Tibial nerve (tissue), 4 donors: Measurements from ENCODE around the gene TIAM1. TPM values are rescaled to one million over a fixed set of nuclear protein-coding genes. Genes with fewer than 3 reads are reported as not detected.

Source experiments
- DNase-seq, 2 donors: peaks; one replicate each; pipeline ENCODE4 v3.0.0-alpha.2; 2019; ENCODE audit warnings: low spot score in 2 of 2
- H3K27ac ChIP-seq, 4 donors: fragments of 200-600 bp; sonication (generic) in 3 of 4; one replicate each; pipeline ENCODE4 v1.5.1; 2017 to 2019; ENCODE audit warnings: mild to moderate bottlenecking in 1 of 4
- H3K27me3 ChIP-seq, 2 donors: fragments of 200-600 bp; sonication (generic) in 1 of 2; one replicate each; pipeline versions ENCODE4 v1.5.1 to v1.6.0; 2017 to 2019
- H3K36me3 ChIP-seq, 3 donors: fragments of 200-600 bp; sonication (generic); one replicate each; pipeline ENCODE4 v1.5.1; 2018 to 2019
- H3K4me1 ChIP-seq, 4 donors: fragments of 200-600 bp; sonication (generic) in 3 of 4; one replicate each; pipeline ENCODE4 v1.5.1; 2017 to 2019
- H3K4me3 ChIP-seq, 4 donors: fragments of 200-600 bp; sonication (generic) in 3 of 4; one replicate each; pipeline ENCODE4 v1.5.1; 2017 to 2019; ENCODE audit warnings: mild to moderate bottlenecking in 1 of 4, moderate library complexity in 1 of 4
- H3K9me3 ChIP-seq, 4 donors: fragments of 200-600 bp; sonication (generic) in 3 of 4; one replicate each; pipeline ENCODE4 v1.5.1; 2017 to 2019
- EP300 ChIP-seq, 2 donors: sonication (generic); formaldehyde crosslinking; IDR thresholded peaks; one replicate each; pipeline ENCODE4 v1.6.1; 2017; ENCODE audit warnings: antibody characterized with exemption in 2 of 2, mild to moderate bottlenecking in 1 of 2
- POLR2A ChIP-seq, 2 donors: fragments of 450-650 bp; IDR thresholded peaks; one replicate each; pipeline ENCODE4 v1.6.1; 2017; ENCODE audit warnings: antibody characterized with exemption in 2 of 2, mild to moderate bottlenecking in 2 of 2, moderate library complexity in 2 of 2
- WGBS, 2 donors: methylation state at CpG; one replicate each; pipeline ENCODE4 v1.1.5; 2018; 5-methylcytosine and 5-hydroxymethylcytosine counted together
- total RNA-seq, 4 donors: library from RNA; depleted of rRNA; stranded (reverse); fragments of >200 nt; gene quantifications; one replicate each; pipeline ENCODE4 v1.1.0, GENCODE V29; 2016
- TF ChIP-seq, protein P1 (sequence below), 5 experiments: fragments of 200-600 bp in 3 of 5; fragments of 450-650 bp in 2 of 5; sonication (generic) in 3 of 5; IDR thresholded peaks; one replicate each; pipeline ENCODE4 v1.5.1; 2016 to 2019; ENCODE audit warnings: antibody characterized with exemption in 5 of 5, mild to moderate bottlenecking in 3 of 5, moderate library complexity in 2 of 5

TIAM1 gene
- total RNA-seq, 4 donors from 2014 or later, result 25.3 to 44.7 (median 31.6) TPM

DNA sequence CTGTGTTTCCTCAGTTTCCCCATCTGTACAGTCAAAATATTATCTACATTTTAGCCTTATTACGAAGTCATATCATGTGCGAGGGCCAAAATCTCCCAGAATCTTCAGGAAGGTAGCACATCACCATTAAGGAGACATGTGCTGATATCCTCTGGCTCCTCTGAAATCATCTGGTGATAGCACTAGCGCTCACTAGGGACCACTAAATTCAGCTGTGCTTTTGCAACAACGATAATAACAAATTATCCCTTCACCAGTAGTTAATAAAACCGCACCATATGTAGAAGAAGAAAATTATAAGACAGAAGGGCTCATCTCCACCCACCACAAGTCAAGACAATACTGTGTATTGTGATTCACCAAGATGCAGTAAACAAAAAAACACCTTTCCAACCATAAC, 53.3 kb downstream of the TIAM1 start:
- Histone ChIP-seq H3K4me3 (no peak overlapping the region), H3K36me3 (no peaks in the 10 kb centered on the region), H3K27ac (no peak overlapping the region), H3K4me1 (peaks cover 0 to 10% (median 0%) of the 10 kb centered on the region in 4 donors), H3K27me3 (no peaks in the 10 kb centered on the region), H3K9me3 (peaks cover 0 to 6% (median 0%) of the 10 kb centered on the region in 4 donors)
- DNase-seq, result no peak
- WGBS, 2 donors, result 80 to 83% methylated on average over 5 of the region's 5 CpGs
- no peak for TF ChIP-seq POLR2A (IDR thresholded peaks at IDR 0.05)
- TF ChIP-seq, protein P1, sequence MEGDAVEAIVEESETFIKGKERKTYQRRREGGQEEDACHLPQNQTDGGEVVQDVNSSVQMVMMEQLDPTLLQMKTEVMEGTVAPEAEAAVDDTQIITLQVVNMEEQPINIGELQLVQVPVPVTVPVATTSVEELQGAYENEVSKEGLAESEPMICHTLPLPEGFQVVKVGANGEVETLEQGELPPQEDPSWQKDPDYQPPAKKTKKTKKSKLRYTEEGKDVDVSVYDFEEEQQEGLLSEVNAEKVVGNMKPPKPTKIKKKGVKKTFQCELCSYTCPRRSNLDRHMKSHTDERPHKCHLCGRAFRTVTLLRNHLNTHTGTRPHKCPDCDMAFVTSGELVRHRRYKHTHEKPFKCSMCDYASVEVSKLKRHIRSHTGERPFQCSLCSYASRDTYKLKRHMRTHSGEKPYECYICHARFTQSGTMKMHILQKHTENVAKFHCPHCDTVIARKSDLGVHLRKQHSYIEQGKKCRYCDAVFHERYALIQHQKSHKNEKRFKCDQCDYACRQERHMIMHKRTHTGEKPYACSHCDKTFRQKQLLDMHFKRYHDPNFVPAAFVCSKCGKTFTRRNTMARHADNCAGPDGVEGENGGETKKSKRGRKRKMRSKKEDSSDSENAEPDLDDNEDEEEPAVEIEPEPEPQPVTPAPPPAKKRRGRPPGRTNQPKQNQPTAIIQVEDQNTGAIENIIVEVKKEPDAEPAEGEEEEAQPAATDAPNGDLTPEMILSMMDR (IDR thresholded peaks at IDR 0.05), result no peak
- no peak for TF ChIP-seq EP300 (IDR thresholded peaks at IDR 0.05)

DNA sequence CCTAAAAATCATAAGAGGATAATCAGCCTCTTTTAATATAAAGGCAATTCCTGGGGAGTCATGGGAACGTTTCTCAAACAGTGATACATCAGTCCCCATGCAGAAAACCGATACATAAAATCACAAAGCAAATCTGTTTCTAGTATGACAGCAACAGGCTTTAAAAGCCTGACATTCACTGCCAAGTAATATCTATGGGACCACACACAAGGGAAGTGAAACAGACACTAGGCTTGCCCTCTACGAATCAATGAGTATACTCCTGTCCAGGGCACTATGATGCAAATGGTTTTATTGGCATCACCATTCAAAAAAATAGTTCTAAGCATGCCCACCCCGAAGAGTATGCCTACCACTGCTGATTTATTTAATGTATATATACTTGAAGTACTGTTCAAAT, 54.4 kb downstream of the TIAM1 start:
- DNase-seq, result no peak
- Histone ChIP-seq H3K9me3 (peaks cover 0 to 6% (median 0%) of the 10 kb centered on the region in 4 donors), H3K27me3 (no peaks in the 10 kb centered on the region), H3K4me3 (no peak overlapping the region), H3K4me1 (peaks cover 0 to 10% (median 1%) of the 10 kb centered on the region in 4 donors), H3K36me3 (no peaks in the 10 kb centered on the region), H3K27ac (no peak overlapping the region)
- TF ChIP-seq POLR2A (IDR thresholded peaks at IDR 0.05), result no peak
- 39 to 42% methylated on average over 4 of the region's 4 CpGs for WGBS, 2 donors

DNA sequence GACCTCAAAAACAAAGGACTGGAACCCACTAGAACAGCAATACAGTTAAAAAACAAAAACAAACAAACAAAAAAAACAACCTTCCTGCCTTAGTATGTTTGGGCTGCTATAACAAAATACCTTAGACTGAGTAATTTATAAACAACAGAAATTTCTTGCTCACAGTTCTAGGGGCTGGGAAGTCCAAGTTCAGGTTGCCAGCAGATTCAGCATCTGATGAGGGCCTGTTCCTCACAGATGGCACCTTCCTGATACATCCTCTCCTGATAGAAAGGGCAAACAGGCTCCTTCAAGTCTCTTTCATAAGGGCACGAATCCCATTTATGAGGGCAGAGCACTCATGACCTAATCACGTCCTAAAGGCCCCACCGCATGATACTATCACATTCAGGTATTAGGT, 55.9 kb downstream of the TIAM1 start:
- Histone ChIP-seq H3K4me3 (no peak overlapping the region), H3K9me3 (peaks cover 0 to 6% (median 0%) of the 10 kb centered on the region in 4 donors), H3K36me3 (no peaks in the 10 kb centered on the region), H3K27ac (no peak overlapping the region), H3K4me1 (peaks cover 0 to 7% (median 0%) of the 10 kb centered on the region in 4 donors), H3K27me3 (no peaks in the 10 kb centered on the region)
- no peak for DNase-seq
- 94 to 96% methylated on average over 3 of the region's 3 CpGs for WGBS, 2 donors
- TF ChIP-seq, protein P1 (IDR thresholded peaks at IDR 0.05), result no peak
- no peak for TF ChIP-seq EP300 (IDR thresholded peaks at IDR 0.05)

DNA sequence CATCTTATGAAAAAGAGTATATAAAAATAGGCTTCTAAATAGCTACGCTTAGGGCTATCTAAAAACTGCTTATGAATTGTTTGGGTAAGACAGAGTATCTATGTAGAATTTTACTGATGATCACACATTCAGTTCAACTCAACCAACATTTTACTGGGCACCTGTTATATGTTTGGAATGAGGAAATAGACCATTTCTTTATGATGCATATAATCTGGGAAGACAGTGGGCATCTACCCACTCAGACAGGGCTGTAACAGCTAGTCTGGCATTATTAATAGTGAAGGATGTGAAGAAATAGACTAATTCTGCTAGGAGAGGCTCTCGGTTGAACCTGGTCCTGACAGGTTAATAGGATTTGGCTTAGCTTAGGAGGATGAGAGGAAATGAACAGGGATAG, 56.9 kb downstream of the TIAM1 start:
- Histone ChIP-seq H3K36me3 (no peaks in the 10 kb centered on the region), H3K27me3 (no peaks in the 10 kb centered on the region), H3K4me1 (peaks cover 0 to 7% (median 0%) of the 10 kb centered on the region in 4 donors), H3K9me3 (peaks cover 0 to 6% (median 0%) of the 10 kb centered on the region in 4 donors), H3K4me3 (no peak overlapping the region), H3K27ac (no peak overlapping the region)
- no peak for DNase-seq
- 95 to 96% methylated on average over 2 of the region's 2 CpGs for WGBS, 2 donors
- TF ChIP-seq, protein P1 (IDR thresholded peaks at IDR 0.05), result no peak
- no peak for TF ChIP-seq EP300 (IDR thresholded peaks at IDR 0.05)
- no peak for TF ChIP-seq POLR2A (IDR thresholded peaks at IDR 0.05)

DNA sequence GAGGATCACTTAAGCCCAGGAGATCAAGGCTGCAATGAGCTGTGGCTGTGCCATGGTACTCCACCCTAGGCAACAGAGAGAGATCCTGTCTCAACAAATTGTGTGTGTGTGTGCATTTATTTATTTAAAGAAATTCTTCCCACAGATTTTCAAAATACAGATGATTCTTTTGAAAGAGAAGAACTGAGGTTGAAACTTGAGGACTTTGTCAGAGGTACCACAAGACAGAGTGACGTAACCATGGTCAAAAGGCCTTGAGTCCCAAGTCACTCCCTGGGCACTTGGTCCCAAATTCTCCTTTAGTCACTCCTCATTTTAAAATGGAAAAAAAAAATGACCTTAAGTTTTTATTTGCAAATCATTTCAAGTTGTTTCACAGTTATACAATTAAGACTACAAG, 57.4 kb downstream of the TIAM1 start:
- 91 to 95% methylated on average over 1 of the region's 1 CpG for WGBS, 2 donors
- TF ChIP-seq EP300 (IDR thresholded peaks at IDR 0.05) (no peak), POLR2A (IDR thresholded peaks at IDR 0.05) (no peak)
- TF ChIP-seq, protein P1 (IDR thresholded peaks at IDR 0.05), result no peak

More for the DNA sequence above, 57.4 kb downstream of the TIAM1 start:
- H3K27me3 ChIP-seq, result no peaks in the 10 kb centered on the region
- no peak overlapping the region for H3K27ac ChIP-seq
- peaks cover 0 to 7% (median 0%) of the 10 kb centered on the region in 4 donors for H3K4me1 ChIP-seq
- no peaks in the 10 kb centered on the region for H3K36me3 ChIP-seq
- peaks cover 0 to 6% (median 0%) of the 10 kb centered on the region in 4 donors for H3K9me3 ChIP-seq
- no peak for DNase-seq
- no peak overlapping the region for H3K4me3 ChIP-seq
